GM19328 (cell line): ENCODE data around the gene COL27A1.
"Not testable (repeated sequence)": the region's sequence is repeated elsewhere in the genome, so short reads cannot be mapped to it uniquely, and the experiment has no call there.

ENCODE experiments used
- ATAC-seq: cut with Tn5 transposase; IDR thresholded peaks from one replicate; pipeline ENCODE4 v1.9.1; 2021; ENCODE audit warnings: mild to moderate bottlenecking, moderate library complexity; ENCODE audit not compliant: unreplicated experiment

COL27A1 gene

DNA sequence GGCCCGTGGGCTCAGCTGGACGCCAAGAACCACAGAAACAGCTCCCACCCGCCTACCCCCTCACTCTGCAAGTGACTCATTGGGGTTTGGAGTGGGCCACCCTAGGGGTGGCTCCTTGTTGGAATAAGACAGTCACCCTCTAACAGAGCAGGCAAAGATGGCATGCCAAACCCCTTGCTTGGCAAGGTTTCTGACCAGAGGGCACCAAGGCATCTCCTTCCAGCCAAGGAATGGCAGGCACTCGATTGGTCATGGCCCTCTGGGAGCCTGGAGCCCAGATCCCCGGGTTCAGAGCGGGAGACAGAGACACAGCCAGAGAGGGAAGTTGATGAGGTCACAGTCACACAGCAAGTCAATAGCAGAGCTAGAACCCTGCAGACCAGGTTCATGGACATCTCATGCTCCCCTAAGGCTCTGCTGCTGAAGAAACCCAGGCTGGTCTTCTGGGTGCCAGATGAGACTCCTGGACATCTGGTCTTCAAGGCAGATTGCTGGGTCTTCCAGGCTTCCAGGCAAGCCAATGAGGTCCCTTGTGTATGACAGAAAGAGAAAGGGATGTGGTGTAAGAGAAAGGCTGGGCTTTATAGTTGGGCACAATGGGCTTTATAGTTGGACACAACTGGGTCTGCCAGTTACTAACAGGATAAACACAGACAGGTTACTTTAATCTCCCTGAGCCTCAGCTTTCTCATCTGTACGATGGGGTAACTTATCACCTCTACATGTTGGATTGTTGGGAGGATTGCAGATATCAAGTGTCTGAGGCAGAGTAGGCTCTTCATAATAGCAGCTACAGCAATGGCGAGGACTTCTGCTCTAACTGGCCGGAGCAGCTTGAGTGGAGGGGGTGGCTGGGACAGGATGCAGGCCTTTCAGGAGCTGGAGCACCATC lies 33.0 kb upstream of the COL27A1 start:
- ATAC-seq = no peak

DNA sequence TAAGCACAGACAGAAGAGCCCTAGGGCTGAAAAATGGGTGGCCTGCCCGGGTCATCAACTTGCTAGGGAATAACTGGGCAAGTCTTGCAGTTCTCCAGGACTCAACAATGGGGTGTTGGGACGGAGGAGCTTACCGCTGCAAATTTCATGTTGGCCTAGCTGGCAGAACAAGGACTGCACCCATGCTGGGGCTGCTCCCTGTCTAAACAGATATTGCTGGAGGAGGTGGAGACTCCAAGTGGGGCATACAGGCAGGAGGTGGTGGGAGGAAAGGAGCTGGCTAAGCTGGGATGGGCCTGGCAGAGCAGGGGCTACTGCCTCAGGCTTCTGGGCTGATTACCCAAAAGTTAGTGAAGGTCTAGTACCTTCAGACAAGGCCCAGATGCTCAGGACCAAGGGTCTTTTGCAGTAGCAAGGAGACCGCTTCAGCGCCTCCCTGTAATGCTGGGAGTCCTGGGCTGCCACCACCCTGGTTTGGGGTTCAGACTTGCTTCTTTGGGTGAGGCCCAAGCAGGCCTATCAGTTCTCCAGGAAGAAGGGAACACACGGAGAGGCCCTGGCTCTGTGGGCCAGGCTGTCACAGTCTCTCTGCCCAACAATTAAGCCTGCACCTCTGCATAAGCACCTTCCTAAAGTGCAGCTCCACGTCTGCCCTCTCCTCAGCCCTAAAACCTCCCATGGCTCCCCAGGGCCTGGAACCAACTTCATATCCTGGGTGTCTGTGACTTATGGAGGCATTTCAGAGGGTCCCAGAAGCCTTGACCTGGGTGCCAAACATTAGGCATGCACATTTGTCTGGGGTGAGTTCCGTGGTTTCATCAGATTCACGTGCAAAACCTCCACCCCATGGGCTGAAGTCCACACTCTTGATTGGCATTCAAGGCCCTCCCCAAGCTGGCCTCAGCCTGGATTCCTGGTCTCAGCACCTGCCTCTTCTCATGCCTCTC lies 32.0 kb upstream of the COL27A1 start:
- ATAC-seq = no peak

DNA sequence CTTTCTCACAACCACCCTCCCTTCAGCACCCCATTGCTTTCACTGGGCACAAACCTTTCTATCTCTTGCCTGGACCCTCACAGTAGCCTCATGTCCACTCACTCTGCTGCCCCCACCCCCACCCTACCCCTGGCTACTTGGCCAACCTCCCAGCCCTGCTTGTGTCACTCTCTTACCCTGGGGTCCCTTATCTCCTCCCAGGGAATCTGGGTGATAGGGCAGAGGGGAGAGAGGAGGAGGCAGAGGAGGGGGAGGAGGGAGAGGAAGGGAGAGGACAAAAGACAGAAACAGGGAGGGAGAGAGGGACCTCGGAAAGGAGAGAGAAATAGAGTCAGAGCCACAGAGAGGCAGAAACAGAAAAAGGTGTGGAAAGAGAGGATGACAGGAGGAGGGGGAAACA lies 31.2 kb upstream of the COL27A1 start:
- no peak for ATAC-seq

DNA sequence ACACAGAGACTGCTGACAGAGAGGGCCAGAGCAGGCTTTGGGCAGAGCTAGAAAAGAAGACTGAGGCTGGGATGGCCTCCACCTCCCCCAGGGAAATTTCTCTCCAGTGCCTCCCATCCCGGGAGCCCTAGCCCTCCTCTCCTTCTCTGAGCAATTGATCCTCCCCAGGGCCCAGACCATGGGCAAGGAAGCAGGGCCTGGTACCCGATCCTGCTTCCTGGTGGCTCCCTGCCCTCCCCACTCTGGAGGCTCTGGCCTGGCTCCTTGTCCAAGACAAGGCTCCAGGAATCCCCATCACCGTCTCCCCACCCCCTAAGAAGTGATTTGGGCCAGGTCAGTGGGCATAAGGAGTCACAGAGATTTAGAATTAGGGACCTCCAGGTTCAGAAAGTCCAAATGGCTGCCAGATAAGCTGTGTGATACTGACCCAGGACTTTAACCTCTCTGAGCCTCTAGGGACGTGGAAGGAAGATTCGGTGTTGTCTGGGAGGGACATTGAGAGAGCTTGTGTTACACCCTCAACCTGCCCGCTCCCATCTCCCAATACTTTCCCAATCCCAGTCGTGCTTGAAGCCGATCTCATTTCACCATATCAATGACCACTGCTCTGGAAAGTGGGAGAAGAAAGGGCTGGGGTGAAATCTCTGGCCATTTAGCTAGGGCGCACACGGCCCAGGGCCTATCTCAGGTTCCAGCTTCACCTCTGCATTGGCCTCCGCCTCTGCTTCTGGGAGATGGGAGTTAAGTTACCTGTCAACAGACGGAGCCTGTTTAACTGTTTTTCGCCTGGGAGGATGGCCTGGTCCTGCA lies 30.5 kb upstream of the COL27A1 start:
- no peak for ATAC-seq

DNA sequence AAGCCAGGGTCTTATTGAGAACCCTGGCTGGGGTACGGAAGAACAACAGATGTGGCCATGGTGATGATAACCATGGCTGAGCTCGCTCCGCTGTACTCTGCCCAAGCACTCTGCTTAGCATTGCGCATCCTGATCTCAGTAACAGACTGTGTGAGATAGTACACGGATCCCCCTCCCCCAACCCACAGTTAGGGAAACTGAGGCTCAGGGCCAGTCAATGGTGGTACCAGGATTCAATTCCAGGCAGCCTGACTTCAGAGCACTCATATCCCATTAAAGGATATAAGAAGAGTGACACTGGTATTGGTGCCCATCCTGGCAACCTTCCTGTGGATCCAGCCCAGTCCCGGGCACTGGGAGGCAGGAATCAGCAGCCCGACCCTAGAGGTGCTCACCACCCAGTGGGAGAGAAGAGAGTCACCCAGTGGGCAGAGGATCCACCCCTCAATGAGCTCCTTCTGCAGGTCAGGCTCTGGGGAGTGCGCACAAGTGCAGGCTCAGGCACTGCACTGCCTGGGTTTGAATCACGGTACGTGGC lies 29.8 kb upstream of the COL27A1 start:
- ATAC-seq = no peak

DNA sequence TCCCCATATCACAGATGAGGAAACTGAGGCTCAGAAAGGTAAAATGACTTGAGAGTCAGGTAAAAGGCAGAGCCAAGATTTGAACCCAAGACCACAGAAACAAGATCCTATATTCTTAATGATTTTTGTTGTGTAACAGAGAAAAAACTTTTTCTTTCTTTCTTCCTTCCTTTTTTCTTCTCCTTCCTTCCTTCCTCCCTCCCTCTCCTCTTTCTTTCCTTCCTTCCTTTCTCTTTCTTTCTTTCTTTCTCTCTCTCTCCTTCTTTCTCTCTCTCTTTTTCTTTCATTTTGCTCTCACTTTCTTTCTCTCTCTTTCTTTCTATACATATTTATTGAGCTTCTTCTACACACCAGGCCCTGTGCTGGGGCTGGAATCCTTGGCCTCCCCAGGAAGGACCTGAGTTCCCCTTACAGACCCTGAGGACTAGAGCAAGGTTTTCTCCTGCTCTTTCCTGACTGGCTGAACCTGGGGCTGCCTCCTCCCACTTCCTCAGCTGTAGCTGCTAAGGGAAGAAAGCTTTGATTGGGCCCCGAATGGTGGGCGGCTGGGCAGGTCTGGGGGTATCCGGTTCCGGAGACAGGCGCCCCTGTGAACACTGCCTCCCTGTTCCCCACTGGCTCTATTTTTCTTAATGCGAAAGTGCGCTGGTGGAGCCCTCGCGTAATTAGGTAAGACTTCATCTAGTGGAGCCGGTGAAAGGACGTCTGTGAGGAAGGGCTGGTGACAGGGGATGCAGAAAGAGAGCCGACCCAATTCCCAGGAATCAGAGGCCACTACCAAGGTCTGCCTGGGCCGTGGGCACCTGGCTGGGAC lies 28.9 kb upstream of the COL27A1 start:
- no peak for ATAC-seq

DNA sequence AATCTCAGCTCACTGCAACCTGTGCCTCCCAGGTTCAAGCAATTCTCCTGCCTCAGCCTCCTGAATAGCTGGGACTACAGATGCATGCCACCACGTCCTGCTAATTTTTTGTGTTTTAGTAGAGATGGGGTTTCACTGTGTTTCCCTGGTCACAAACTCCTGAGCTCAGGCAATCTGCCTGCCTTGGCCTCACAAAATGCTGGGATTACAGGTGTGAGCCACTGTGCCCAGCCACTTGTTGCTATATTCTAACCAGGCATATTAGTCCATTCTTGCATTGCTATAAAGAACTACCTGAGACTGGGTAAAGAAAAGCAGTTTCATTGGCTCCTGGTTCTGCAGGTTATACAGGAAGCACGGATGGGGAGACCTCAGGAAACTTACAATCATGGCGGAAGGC lies 26.6 kb upstream of the COL27A1 start:
- not testable (repeated sequence) for ATAC-seq

DNA sequence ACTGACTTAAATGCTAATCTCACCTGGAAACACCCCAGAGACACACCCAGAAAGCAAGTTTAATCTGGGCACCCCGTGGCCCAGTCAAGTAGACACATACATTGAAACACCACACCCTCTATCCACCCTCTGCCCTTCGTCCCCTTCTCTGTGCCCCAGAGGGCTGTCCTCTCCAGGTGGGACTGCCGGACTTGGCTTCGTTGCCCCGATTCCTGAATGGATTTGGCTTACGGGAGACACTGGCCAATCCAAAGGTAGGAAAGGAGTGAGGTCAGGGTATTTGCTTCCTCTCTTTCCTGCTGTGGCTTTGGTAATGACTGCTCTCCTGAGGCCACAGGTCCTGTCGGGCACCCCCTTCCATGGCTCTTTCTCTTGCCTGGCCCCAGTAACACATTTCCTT lies 25.2 kb upstream of the COL27A1 start:
- ATAC-seq = no peak

DNA sequence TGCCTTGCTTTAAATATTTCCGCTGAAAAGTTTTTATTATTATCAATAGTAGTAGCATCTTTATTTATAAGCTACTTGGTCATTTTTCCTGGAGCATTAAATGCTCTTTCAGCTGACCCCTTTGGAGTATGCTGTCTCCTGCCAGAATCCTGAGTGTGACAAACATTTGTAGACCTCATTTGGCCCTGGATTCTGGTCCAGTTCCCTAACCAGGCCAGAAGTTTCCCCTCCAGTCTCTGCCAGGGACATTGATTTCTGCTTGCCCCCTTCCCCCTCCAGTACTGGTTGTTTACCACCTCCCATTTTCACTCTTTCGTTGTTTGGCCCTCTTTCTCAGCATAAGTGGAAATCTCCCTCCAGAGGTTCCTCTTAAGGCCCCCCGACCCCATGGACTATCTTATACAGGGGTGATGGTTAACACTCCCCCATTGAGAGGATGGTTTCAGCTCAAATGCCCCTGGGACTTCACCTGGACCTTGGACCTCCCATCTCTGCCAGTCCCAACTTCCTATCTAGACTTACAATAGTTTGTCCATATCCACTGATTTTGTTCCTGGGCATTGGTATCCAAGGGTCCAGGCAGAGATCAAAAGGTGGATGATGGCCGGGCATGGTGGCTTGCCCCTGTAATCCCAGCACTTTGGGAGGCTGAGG lies 24.6 kb upstream of the COL27A1 start:
- ATAC-seq = no peak

DNA sequence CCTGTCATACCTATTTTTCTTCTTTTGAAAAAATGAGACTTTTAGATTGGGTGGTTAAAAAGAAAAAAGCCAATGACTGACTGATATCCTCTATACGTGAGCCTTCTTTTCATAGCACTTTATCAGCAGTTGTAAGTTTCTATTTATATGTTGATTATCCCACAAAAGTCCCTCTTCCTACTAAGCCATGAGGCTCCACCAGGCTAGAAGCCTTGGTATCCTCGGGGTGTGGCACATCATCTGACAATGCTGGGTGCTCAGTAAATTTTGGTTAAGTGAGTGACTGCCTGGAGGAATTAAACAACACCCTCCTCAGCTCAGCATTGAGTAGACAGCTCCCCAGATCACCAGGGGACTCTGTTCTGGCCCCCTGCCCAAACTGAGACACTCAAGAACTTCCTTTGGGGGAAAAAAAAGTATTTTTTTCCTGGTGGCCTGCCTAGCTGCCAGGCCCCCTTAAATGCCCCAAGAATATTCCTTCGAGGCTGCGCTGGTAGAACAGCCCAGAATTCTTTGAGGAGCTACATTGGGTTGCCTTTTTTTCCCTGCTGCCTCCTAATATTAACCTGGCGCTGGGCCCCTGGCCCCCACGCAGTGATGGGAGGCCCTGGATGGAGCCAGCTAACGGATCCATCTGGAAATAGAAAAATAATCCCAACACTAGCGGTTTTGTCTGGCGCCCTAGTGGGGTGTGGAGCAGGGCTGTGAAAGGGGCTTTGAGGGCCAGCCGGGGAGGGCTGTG lies 23.4 kb upstream of the COL27A1 start:
- no peak for ATAC-seq

DNA sequence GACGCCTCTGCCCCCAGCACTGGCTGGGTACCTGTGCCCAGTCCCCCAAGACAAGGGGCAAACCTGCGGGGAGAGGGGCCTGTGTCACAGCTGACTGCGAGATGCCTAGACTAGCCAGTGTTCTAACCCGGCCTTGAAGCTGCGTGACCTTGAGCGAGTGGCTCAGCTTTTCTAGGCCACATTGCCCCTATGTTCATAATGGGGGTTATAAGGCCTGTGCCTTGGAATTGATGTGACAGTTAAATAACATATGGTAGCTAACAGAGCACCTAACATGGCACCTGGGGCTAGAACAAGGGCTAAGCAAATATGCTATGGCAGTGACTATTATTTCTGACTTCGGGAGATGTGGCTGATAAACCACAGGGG lies 22.8 kb upstream of the COL27A1 start:
- ATAC-seq = no peak

DNA sequence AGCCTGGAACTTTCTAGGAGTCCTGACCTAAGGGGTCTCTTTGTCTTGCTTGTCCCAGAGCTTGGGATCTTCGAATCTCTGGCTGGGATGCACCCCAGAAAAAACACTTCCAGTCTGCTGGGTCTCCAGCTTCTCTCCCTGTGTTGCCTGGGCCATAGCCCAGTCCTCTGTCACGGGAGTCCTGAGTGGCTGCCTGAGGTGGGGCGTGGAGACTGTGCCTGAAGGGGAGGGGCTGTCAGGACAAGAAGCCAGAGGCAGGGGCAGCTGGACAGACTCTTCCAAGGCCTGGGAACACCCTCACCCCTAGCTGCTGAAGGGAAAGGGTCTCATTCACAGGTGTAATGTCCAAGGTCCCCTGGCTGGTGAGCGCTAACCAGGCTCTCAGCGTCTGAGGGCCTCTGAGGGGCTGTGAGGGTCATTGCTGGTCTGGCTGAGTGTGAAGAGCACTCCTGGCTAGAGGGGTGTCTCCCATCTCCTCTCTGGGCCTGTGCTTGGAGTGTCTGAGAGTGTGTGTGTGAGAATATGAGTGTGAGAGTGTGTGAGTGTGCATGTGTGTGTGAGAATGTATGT lies 20.4 kb upstream of the COL27A1 start:
- no peak for ATAC-seq

DNA sequence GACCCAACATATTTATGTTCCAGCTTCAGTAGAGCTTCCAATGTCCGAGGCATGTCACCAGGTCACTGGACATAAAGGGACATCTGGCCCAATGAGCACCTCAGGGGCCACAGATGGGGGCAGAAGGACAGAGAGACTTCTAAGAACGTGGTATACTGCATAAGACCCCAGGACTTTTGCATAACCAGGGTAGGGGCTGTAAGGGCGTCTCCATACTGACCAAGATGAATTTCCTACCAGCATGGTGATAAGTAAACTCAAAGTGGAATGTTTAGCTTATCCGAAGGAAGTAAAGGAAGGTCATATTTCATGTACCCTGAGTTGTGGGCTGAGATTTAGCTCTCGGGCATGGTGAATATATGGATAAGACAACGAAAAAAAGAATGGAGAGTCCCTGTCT lies 17.5 kb upstream of the COL27A1 start:
- ATAC-seq = no peak

DNA sequence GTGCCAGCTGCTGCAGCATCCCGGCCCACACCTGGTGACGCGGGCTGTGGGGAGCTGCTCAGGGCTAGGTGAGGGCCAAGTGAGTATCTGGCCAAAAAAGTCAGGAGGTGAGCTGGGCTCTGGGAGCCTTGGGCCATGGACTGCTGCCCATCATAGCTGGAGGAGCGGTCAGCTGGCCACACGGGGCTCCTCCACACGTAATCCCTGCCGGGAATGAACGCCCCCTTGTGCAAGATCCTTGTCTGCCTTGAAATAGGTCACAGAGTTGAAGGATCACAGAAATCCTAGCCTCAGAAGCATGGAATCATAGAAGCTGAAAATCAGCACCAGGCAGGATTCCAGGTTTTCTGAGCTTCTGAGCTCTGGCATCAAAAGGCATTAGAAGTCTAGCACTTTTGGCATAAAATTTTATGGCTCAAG lies 16.8 kb upstream of the COL27A1 start:
- ATAC-seq = no peak

DNA sequence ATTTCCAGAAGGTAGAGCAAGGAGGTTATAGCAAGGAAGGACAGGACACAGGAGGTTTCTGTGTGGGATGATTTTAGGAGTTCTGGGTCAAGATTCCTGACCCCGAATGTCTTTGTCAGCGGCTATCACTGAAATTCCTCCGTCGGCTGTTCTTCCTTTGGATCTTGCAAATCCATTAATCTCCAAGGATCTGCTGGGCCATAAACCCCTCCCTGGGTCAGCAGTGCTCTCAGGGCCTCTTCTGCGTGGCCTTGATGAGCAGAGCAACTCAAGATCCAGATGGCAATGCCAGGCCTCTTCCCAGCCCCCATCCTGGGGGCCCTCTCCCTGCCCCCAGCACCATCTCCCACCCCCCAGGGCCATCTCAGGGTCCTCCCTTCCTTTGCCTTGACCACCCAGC lies 16.3 kb upstream of the COL27A1 start:
- ATAC-seq = no peak

DNA sequence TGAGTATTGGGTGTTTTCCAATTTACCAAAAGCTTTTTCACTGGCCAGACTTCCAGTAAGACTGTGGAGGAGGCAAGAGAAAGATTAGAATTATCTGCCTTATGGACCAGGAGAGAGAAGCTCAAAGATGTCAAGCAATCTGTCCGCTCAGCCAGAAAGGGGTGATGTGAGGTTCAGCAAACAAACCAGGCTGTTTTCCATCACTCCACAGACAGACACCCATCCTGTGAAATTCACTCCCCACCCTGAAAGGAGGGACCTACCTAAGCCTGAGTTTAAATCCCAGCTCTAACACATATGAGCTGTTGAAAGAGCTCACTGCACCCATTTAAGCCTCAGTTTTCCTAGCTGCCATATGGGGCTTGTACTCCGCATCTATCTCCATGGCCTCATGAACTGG lies 14.9 kb upstream of the COL27A1 start:
- ATAC-seq = no peak

DNA sequence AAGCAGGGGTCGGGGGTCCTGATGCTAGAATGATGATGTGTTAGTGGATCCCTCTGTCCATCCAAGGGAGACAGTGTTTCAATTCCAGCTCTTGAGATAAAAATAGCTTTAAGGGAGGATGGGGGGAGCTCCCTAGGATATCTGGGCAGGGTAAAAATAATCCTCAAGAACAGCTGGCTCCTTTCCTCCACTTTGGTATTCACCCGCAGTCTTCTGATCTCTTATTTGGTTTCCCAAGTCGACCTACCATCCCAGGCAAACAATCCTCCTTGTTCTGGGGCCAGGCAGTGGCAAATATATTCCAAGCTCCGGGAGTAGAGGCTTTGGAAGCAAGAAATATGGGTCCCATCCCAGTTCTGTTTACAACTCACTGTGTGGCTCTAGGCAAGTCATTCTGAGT lies 14.5 kb upstream of the COL27A1 start:
- ATAC-seq = no peak
